Right ventricle myocardium inferior (tissue), 1 donor: ENCODE results near the gene ACYP1. TPM values are rescaled to one million over a fixed set of nuclear protein-coding genes. Genes with fewer than 3 reads are reported as not detected.
"Not testable (repeated sequence)": the region's sequence is repeated elsewhere in the genome, so short reads cannot be mapped to it uniquely, and the experiment has no call there.

ENCODE experiments used
- ATAC-seq: fragments of 200-7000 bp; cut with Tn5 transposase; one replicate; pipeline ENCODE4 v1.9.1; 2020; ENCODE audit warnings: mild to moderate bottlenecking, moderate library complexity
- DNase-seq: peaks from one replicate; pipeline ENCODE4 v3.0.0; 2021; ENCODE audit errors: missing footprints
- intact Hi-C: fragments of 100-400 bp; cut with DNase I; formaldehyde crosslinking; loops from one replicate; pipeline ENCODE4 v1.11.0; 2022
- total RNA-seq: library from RNA; stranded (reverse); fragmentation: NEBNext Ultra II Directional; extraction: Animal tissue kit (Norgen Biotek cat#: 25700); gene quantifications from one replicate; pipeline ENCODE4 v1.2.1, GENCODE V29; 2021
- donor health status: DM: no; HTN: yes; CAD: no; lungs with severe emphysema.

ACYP1 gene
- total RNA-seq, 1 donor from 2014 or later: 11.7 TPM

DNA sequence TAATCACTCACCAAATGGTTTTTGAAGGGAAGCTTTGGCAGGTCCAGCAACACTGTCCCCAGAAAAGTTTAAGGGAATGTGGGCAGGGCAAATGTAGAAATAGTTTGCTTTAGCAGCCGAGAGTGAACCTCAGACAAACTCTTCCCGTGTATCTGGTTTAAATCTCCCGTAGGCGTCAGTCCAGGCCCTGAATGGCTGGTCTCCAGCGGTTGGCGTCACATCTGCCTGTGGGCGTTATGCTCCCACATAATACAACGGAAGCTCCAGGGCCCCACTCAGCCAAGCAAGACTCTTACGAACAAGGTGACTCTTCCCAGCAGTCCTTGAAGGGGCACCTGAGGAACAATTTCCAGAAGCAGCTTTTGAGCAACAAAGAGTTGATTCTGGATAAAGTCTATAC, 6.6 kb upstream of the ACYP1 start:
- DNase-seq (no peak), ATAC-seq (no peak)
- intact Hi-C loops: no loop called here

DNA sequence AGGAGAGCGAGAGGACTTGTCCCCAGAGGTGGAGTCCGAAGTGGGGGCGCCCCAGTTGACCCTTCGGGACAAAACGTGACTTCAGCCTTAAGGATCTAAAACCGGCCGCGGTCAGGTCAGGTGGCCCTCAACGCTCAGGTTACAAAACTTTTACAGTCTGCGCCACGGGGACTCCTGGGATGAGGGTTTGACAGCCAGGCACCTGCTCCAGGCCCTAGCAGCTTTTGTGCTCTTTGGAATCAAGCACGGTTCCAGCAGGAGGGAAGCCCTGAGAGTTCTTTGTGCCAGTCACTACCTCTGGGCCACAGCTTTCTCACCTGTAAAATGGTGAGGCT, 6.0 kb upstream of the ACYP1 start:
- intact Hi-C loops: loop anchor here (2.0 to 5.0 kb wide), 2 partner anchors 19 to 67 kb away; partner anchors contain the start of genes EIF2B2 and MLH3
- ATAC-seq: peak; percentile 5

GRCh38 chr14:75069121-75069810, 5.4 kb upstream of the ACYP1 start, which contains the start of gene ZC2HC1C:
Gene ZC2HC1C, plus strand, starts transcription at chr14:75069641. Its CDS starts 933 bp downstream, at chr14:75070574.
- intact Hi-C loops: loop anchor here (2.0 to 5.0 kb wide), 2 partner anchors 18 to 67 kb away; partner anchors contain the start of genes EIF2B2 and MLH3
- DNase-seq (peak; percentile 98), ATAC-seq (peak; percentile 97)

More for the DNA sequence above, 6.0 kb upstream of the ACYP1 start:
- no peak for DNase-seq

DNA sequence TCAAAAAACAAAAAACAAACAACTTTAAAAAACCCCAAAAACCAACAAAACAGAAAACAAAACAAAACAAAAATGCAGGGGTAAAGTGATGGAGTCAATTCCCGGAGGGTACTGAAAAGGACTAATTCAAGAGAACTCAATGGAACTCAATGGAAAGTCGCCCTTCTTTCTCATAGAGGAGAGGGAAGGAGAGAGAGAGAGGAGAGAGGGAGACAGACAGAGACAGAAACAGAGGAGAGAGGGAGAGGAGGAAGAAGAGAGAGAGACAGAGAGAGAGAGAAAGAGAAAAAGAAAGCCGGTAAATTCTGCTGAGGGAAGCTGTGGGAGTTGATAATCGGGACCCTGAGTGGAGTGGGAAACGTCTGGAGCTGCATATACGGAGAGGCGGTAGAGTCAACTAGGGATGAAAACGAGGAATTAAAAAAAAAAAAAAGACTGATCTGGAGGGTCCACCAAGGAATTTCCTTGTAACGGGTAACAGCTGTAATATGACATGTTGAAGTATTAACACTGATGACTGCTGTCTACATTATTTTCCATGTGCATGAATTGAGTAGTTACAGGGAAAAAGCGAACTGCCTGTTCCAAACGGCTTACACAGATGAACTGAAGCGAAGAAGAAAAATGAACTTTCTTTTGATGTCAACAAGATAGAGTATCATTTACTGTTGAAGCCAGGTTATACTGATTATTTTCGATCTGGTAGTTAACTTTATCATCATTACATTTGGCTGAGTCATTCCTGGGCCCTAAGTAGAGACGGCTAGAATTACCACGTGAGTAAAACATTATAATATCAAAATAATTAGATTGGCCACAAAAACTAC, 4.7 kb upstream of the ACYP1 start:
- intact Hi-C loops: loop anchor here (2.0 to 5.0 kb wide), 2 partner anchors 18 to 66 kb away; partner anchors contain the start of genes EIF2B2 and MLH3
- ATAC-seq (no peak), DNase-seq (no peak)

- ATAC-seq, DNase-seq: not testable (repeated sequence)
- intact Hi-C loops: loop anchor here (2.0 to 5.0 kb wide), 2 partner anchors 17 to 65 kb away; partner anchors contain the start of genes EIF2B2 and MLH3
Observed at GRCh38 chr14:75067765-75068164, 3.9 kb upstream of the ACYP1 start.

DNA sequence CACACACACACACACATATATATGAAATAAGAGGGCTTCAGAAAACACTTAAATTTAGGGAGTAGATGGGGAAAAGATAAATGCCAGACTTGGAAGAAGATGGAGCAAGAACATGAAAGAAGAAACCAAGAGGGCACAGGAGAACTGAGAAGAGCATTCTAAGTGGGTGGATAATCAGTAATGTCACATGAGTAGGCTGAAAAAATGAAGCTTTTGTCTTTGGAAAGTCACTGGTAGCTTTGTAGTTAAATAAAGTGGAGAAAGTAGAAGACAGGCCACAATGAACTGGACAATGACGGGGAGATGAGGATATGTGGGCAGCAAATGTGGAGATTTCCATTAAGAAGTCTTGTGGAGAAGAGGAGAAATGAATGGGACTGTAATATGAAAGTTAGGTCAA, 3.4 kb upstream of the ACYP1 start:
- DNase-seq: no peak
- no peak for ATAC-seq
- intact Hi-C loops: loop anchor here (5.0 kb wide), 1 partner anchor 65 kb away; the partner anchor contains the start of gene EIF2B2

DNA sequence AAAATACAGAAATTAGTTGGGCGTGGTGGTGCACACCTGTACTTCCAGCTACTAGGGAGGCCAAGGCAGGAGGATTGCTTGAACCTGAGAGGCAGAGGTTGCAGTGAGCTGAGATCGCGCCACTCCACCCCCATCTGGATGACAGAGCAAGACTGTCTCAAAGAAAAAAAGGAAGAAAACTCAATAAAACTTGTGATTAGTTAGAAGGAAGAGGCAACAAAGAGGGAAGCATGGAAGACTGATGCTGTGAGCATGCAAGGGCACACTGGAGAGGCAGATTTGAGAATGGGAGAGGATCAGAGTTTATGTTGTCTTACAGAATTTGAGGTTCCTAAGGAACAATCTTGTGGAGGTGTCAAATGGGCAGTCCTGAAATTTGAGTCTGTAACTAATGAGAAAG, 2.9 kb upstream of the ACYP1 start:
- intact Hi-C loops: loop anchor here (5.0 kb wide), 1 partner anchor 64 kb away; the partner anchor contains the start of gene EIF2B2

DNA sequence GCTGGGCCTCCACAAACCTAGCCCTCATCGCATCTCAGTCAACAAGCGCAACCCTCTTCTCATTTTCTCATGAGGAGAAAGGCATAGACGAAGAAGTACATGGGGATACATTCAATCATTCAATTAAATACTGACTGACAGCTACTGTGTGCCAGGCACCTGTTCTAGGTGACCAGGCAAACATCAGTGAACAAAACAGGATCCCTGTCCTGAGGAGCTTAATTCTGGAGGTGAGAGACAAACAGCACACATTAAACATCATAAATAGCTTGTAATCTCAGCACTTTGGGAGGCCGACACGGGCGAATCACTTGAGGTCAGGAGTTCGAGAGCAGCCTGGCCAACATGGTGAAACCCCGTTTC, 362 bp upstream of the ACYP1 start:
- intact Hi-C loops: no loop called here
- no peak for ATAC-seq
- DNase-seq: no peak

More for the DNA sequence above, 2.9 kb upstream of the ACYP1 start:
- ATAC-seq: no peak
- no peak for DNase-seq

GRCh38 chr14:75063013-75063412, 811 bp downstream of the ACYP1 start:
- intact Hi-C loops: no loop called here

DNA sequence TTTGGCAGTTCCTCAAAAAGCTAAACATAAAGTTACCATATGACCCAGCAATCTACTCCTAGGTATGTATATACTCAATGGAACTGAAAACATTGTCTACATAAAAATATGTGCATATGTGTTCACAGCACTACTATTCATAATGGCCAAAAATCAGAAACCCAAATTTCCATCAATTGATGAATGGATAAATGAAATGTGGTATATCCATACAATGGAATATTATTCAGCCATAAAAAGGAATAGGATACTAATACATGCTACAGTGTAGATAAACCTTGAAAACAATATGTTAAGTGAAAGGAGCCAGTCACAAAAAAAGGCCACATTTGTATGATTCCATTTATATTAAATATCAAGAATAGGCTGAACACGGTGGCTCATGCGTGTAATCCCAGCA, 3.4 kb downstream of the ACYP1 start:
- intact Hi-C loops: no loop called here
- ATAC-seq (no peak), DNase-seq (no peak)

More at GRCh38 chr14:75063013-75063412, 811 bp downstream of the ACYP1 start:
- DNase-seq (no peak), ATAC-seq (no peak)

DNA sequence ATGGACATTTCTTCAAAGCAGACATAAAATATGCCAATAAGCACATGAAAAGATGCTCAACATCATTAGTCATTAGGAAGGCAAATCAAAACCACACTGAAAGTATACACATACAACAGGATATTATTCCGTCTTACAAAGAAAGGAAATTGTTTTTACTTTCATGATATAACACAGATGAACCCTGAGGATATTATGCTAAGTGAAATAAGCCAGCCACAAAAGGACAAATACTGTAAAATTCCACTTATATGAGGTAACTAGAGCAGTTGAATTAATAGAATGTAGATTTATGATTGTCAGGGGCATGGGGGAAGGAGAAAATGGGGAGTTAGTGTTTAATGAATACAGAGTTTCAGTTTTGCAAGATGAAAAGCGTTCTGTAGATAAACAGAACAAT, 4.2 kb downstream of the ACYP1 start:
- intact Hi-C loops: no loop called here
- no peak for ATAC-seq
- DNase-seq: no peak

GRCh38 chr14:75054421-75054820, 9.4 kb downstream of the ACYP1 start:
- no peak for ATAC-seq
- intact Hi-C loops: no loop called here
- DNase-seq: no peak

- ATAC-seq: no peak
- DNase-seq: no peak
- intact Hi-C loops: no loop called here
Observed at GRCh38 chr14:75053396-75054291, 10.2 kb downstream of the ACYP1 start.

DNA sequence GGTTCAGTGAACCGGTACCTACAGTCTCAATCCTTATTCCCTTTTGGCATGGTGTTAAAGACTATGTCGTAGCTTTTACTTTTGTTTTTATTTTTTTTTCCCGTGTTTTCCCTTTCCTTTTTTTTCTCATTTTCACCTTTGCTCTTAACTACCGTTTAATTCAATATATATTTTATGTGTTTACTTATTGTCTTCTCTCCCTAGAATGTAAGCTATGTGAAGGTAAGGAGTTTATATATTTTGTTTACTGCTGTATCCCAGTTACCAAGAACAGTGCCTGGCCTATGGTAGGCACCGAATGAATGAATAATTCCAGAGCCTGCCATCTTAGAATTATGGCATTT, 12.3 kb downstream of the ACYP1 start:
- intact Hi-C loops: loop anchor here (2.0 kb wide), 1 partner anchor 17 kb away; the partner anchor contains the start of gene ZC2HC1C
- no peak for ATAC-seq
- no peak for DNase-seq

GRCh38 chr14:75050852-75051555, 12.8 kb downstream of the ACYP1 start, which contains the start of gene MLH3:
Gene MLH3, minus strand, starts transcription at chr14:75051467. Its CDS starts 1,812 bp downstream, at chr14:75049655.
- peak; percentile 92 for DNase-seq
- intact Hi-C loops: loop anchor here (2.0 kb wide), 1 partner anchor 18 kb away; the partner anchor contains the start of gene ZC2HC1C
- peak; percentile 86 for ATAC-seq

DNA sequence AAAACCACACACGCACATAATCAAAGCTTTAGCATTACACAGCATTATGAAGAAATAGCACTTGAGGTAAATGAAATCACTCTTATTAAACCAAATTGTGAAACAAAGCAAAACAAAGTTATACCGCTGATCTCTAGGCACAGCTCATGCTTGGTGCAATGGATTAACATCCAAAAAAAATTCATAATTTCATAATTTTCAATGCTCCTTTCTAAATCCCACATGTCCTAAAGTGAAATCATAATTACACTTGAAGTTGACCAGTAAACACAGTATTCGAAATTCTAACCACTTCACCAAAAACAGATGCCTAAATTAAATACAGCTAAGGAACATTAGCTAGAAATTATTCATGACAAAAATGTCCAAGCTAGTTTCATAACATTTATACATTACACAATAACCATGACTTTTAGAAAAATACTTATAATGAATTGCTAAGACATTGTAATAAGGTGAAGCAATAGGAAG, 14.1 kb downstream of the ACYP1 start:
- DNase-seq (no peak), ATAC-seq (peak; percentile 14)
- intact Hi-C loops: loop anchor here (2.0 kb wide), 1 partner anchor 19 kb away; the partner anchor contains the start of gene ZC2HC1C

- peak; percentile 27 for ATAC-seq
- no peak for DNase-seq
- intact Hi-C loops: no loop called here
Observed at GRCh38 chr14:75049136-75049535, 14.7 kb downstream of the ACYP1 start.

GRCh38 chr14:75048101-75048500, 15.7 kb downstream of the ACYP1 start:
- ATAC-seq (no peak), DNase-seq (no peak)
- intact Hi-C loops: no loop called here
